H9 (cell line): ENCODE measurements around the gene SDF2L1. TPM values are rescaled to one million over a fixed set of nuclear protein-coding genes. Genes with fewer than 3 reads are reported as not detected.
A peak's percentile ranks its signal among the peaks of the same experiment; 100 is the strongest.

Experiments used
- DNase-seq: peaks from one replicate; pipeline ENCODE4 v3.0.0-alpha.2; 2017
- H2AFZ ChIP-seq: one replicate; pipeline ENCODE4 v1.6.1; 2013; ENCODE audit warnings: mild to moderate bottlenecking, low read length, control low read depth, moderate library complexity
- H2AK5ac ChIP-seq: 2 replicates; pipeline ENCODE4 v1.6.1; 2013; ENCODE audit warnings: low read length, control low read depth, mixed read lengths; ENCODE audit not compliant: insufficient read length
- H2BK120ac ChIP-seq: one replicate; pipeline ENCODE4 v1.6.1; 2013; ENCODE audit warnings: low read depth, mild to moderate bottlenecking, low read length, control low read depth, inconsistent platforms; ENCODE audit not compliant: poor library complexity, severe bottlenecking
- H2BK12ac ChIP-seq: 2 replicates; pipeline ENCODE4 v1.6.1; 2013; ENCODE audit warnings: low read length, control low read depth, mixed read lengths, low read depth; ENCODE audit not compliant: insufficient read length
- H2BK15ac ChIP-seq: 2 replicates; pipeline ENCODE4 v1.6.1; 2013; ENCODE audit warnings: low read depth, low read length, control low read depth
- H2BK20ac ChIP-seq: one replicate; pipeline ENCODE4 v1.6.1; 2013; ENCODE audit warnings: low read depth, mild to moderate bottlenecking, low read length, control low read depth, inconsistent platforms; ENCODE audit not compliant: poor library complexity, severe bottlenecking
- H2BK5ac ChIP-seq: 2 replicates; pipeline ENCODE4 v1.6.1; 2013; ENCODE audit warnings: low read length, control low read depth, mixed read lengths; ENCODE audit not compliant: insufficient read length
- H3K14ac ChIP-seq: 2 replicates; pipeline ENCODE4 v1.6.1; 2013; ENCODE audit warnings: low read length, control low read depth; ENCODE audit not compliant: insufficient read depth
- H3K18ac ChIP-seq: 2 replicates; pipeline ENCODE4 v1.6.1; 2013; ENCODE audit warnings: low read depth, mild to moderate bottlenecking, mixed read lengths, low read length, control low read depth; ENCODE audit not compliant: insufficient read length
- H3K23ac ChIP-seq: 2 replicates; pipeline ENCODE4 v1.6.1; 2013; ENCODE audit warnings: low read length, control low read depth, mixed read lengths, low read depth; ENCODE audit not compliant: insufficient read length
- H3K23me2 ChIP-seq: 2 replicates; pipeline ENCODE4 v1.6.1; 2013; ENCODE audit warnings: low read depth, mild to moderate bottlenecking, mixed read lengths, low read length, control low read depth; ENCODE audit not compliant: insufficient read length, poor library complexity, severe bottlenecking
- H3K27ac ChIP-seq: 2 replicates; pipeline ENCODE4 v1.5.1; 2013; ENCODE audit warnings: low read length, control low read depth, mixed read lengths, low read depth; ENCODE audit not compliant: insufficient read length
- H3K27me3 ChIP-seq: 2 replicates; pipeline ENCODE4 v1.6.1; 2013; ENCODE audit warnings: low read length, control low read depth, inconsistent platforms; ENCODE audit not compliant: insufficient read depth
- H3K4ac ChIP-seq: 2 replicates; pipeline ENCODE4 v1.6.1; 2013; ENCODE audit warnings: low read depth, mild to moderate bottlenecking, control low read depth, inconsistent platforms, low read length, moderate library complexity
- H3K4me1 ChIP-seq: 2 replicates; pipeline ENCODE4 v1.6.1; 2013; ENCODE audit warnings: low read length, control low read depth, inconsistent platforms; ENCODE audit not compliant: insufficient read depth
- H3K4me2 ChIP-seq: 2 replicates; pipeline ENCODE4 v1.6.1; 2013; ENCODE audit warnings: low read length, control low read depth, mixed read lengths; ENCODE audit not compliant: insufficient read length, insufficient read depth
- H3K56ac ChIP-seq: 2 replicates; pipeline ENCODE4 v1.6.1; 2013; ENCODE audit warnings: low read depth, mild to moderate bottlenecking, mixed read lengths, low read length, control low read depth; ENCODE audit not compliant: insufficient read length
- H3K79me1 ChIP-seq: 2 replicates; pipeline ENCODE4 v1.6.1; 2013; ENCODE audit warnings: low read depth, mild to moderate bottlenecking, moderate library complexity, low read length, control low read depth, inconsistent platforms; ENCODE audit not compliant: insufficient read depth, poor library complexity, severe bottlenecking
- H3K79me2 ChIP-seq: 2 replicates; pipeline ENCODE4 v1.6.1; 2013; ENCODE audit warnings: low read length, control low read depth, inconsistent platforms; ENCODE audit not compliant: insufficient read depth
- H3K9ac ChIP-seq: 2 replicates; pipeline ENCODE4 v1.6.1; 2013; ENCODE audit warnings: low read length, control low read depth, mixed read lengths; ENCODE audit not compliant: insufficient read length; ENCODE audit errors: extremely low read depth
- H3K9me3 ChIP-seq: one replicate; pipeline ENCODE4 v1.6.1; 2013; ENCODE audit warnings: low read depth, low read length, inconsistent platforms; ENCODE audit not compliant: control insufficient read depth
- H3T11ph ChIP-seq: one replicate; pipeline ENCODE4 v1.6.1; 2013; ENCODE audit warnings: mild to moderate bottlenecking, low read length, control low read depth, inconsistent platforms
- H4K20me1 ChIP-seq: one replicate; pipeline ENCODE4 v1.6.1; 2013; ENCODE audit not compliant: control insufficient read depth, insufficient read length, insufficient read depth
- H4K5ac ChIP-seq: 2 replicates; pipeline ENCODE4 v1.6.1; 2013; ENCODE audit warnings: low read depth, mild to moderate bottlenecking, mixed read lengths, low read length, control low read depth; ENCODE audit not compliant: insufficient read length
- H4K8ac ChIP-seq: replicated peaks from 2 replicates; pipeline ENCODE4 v1.6.1; 2013; ENCODE audit warnings: low read length, control low read depth, mixed read lengths, low read depth; ENCODE audit not compliant: insufficient read length
- H4K91ac ChIP-seq: 2 replicates; pipeline ENCODE4 v1.6.1; 2013; ENCODE audit warnings: low read depth, mild to moderate bottlenecking, moderate library complexity, mixed read lengths, low read length, control low read depth; ENCODE audit not compliant: insufficient read length
- H3K27ac Mint-ChIP-seq, 3 experiments: 2 replicates in 2 of 3; 3 replicates in 1 of 3; pipeline ENCODE4 v1.8.0; 2020 to 2021; ENCODE audit warnings: mixed read lengths in 3 of 3, mild to moderate bottlenecking in 1 of 3, moderate library complexity in 1 of 3
- H3K27me3 Mint-ChIP-seq: 2 replicates; pipeline ENCODE4 v1.8.0; 2021; ENCODE audit warnings: low read depth, mild to moderate bottlenecking, moderate library complexity, mixed read lengths
- H3K36me3 Mint-ChIP-seq, 3 experiments: 2 replicates in 2 of 3; 3 replicates in 1 of 3; pipeline ENCODE4 v1.8.0; 2020 to 2021; ENCODE audit warnings: low read depth in 3 of 3, mixed read lengths in 3 of 3; ENCODE audit not compliant: insufficient read depth in 1 of 3
- H3K4me1 Mint-ChIP-seq, 2 experiments: 2 replicates each; pipeline ENCODE4 v1.8.0; 2020; ENCODE audit warnings: mixed read lengths in 2 of 2
- H3K4me3 Mint-ChIP-seq, 2 experiments: 2 replicates in 1 of 2; 3 replicates in 1 of 2; pipeline ENCODE4 v1.8.0; 2020 to 2021; ENCODE audit warnings: mild to moderate bottlenecking in 2 of 2, mixed read lengths in 2 of 2, moderate library complexity in 1 of 2
- H3K9me3 Mint-ChIP-seq, 2 experiments: 2 replicates in 1 of 2; 3 replicates in 1 of 2; pipeline ENCODE4 v1.8.0; 2020; ENCODE audit warnings: mild to moderate bottlenecking in 2 of 2, mixed read lengths in 2 of 2, moderate library complexity in 1 of 2
- WGBS: extraction: QIAGEN DNeasy Blood & Tissue Kit; methylation state at CpG from one replicate; pipeline ENCODE4 v1.1.7; 2013; ENCODE audit warnings: missing lambda C conversion rate, low lambda C conversion rate, mixed read lengths; ENCODE audit not compliant: insufficient read length; ENCODE audit errors: extremely low coverage; 5-methylcytosine and 5-hydroxymethylcytosine counted together
- total RNA-seq: library from RNA; stranded (reverse); gene quantifications from 2 replicates; pipeline ENCODE4 v1.2.1, GENCODE V29; 2021
- TF ChIP-seq, protein P1 (sequence below): fragments of 200-600 bp; sonication (generic); conservative IDR thresholded peaks from 3 replicates; pipeline ENCODE4 v1.8.0; 2021; ENCODE audit warnings: antibody characterized with exemption, mild to moderate bottlenecking

The SDF2L1 gene
- total RNA-seq, 1 experiment from 2014 or later, result 36.0 TPM

DNA sequence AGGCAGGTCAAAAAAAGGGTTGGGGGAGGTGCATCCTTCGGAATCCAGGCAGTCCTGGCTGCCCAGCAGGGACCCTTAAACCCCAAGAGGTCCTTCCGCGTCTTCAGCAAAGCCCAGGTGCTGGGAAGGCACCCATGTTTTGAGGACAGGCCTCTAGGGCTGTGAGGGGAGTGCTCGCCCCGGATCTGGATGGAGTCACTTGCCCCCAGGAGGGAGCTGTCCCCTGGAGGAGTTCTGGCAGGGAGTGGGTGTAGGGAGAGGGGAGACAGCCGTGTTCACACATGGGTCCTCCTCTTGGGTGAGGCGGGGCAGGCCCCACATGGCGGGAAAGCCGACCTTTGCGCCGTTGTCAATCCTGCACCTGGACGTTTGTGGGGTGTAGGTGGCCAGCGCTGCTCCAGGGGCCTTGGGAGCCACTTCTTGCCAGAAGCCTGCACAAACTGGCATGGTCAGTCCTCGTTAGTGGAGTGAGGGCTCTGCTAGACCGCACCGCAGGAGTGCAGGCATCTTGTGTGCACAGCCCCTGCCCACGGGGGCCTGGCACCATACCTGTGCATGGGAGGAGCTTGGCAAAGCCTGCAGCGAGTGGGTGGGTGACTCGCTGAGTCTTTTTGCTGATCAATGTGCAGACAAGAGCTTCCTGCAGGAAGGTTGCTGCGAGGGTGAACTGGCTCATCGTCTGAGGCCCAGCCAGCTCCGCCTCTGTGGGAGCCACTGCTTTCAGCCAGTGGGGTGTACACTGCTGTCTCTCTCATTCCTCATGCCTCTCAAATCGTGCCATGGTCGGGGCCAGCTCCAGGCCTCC lies 39.7 kb downstream of the SDF2L1 start:
- H2BK12ac ChIP-seq, result no peak overlapping the region
- H3K23ac ChIP-seq, result no peak overlapping the region
- no peaks in the 10 kb centered on the region for H3K27me3 ChIP-seq
- no peaks in the 10 kb centered on the region for H3K79me1 ChIP-seq
- no peak overlapping the region for H3K4me3 Mint-ChIP-seq
- no peaks in the 10 kb centered on the region for H4K20me1 ChIP-seq
- H3K9ac ChIP-seq, result no peak overlapping the region
- H3K79me2 ChIP-seq, result no peaks in the 10 kb centered on the region
- H3K27ac ChIP-seq, result no peak overlapping the region
- 0 out of 4 replicates have a peak, but pooled peaks cover 0 to 3% of the 10 kb centered on the region in 2 experiments for H3K4me1 Mint-ChIP-seq
- no peak overlapping the region for H2BK5ac ChIP-seq
- H4K91ac ChIP-seq, result no peak overlapping the region
- no CpG with 5 or more reads among the region's 24 CpGs for WGBS
- no peak overlapping the region for H2BK120ac ChIP-seq
- H2BK15ac ChIP-seq, result no peak overlapping the region
- no peaks in the 10 kb centered on the region for H3K9me3 ChIP-seq
- H3T11ph ChIP-seq, result no peak overlapping the region
- H2BK20ac ChIP-seq, result no peak overlapping the region
- no peak overlapping the region for H3K18ac ChIP-seq
- H3K4ac ChIP-seq, result no peak overlapping the region
- H3K27ac Mint-ChIP-seq, result peak overlapping the region in 2 of 3 experiments; percentile 28 to 44; a peak in 1 of 7 replicates
- H3K9me3 Mint-ChIP-seq, result peaks cover 5 to 10% of the 10 kb centered on the region in 2 experiments; a peak in 1 of 5 replicates
- H3K27me3 Mint-ChIP-seq, result no peaks in the 10 kb centered on the region
- DNase-seq, result no peak
- no peak overlapping the region for H3K56ac ChIP-seq
- H3K36me3 Mint-ChIP-seq, result peaks cover 21 to 42% (median 32%) of the 10 kb centered on the region in 3 experiments
- no peaks in the 10 kb centered on the region for H3K23me2 ChIP-seq
- no peak overlapping the region for H4K8ac ChIP-seq
- no peak overlapping the region for H3K14ac ChIP-seq
- no peak overlapping the region for H2AFZ ChIP-seq
- no peak overlapping the region for H3K4me2 ChIP-seq
- TF ChIP-seq, protein P1, sequence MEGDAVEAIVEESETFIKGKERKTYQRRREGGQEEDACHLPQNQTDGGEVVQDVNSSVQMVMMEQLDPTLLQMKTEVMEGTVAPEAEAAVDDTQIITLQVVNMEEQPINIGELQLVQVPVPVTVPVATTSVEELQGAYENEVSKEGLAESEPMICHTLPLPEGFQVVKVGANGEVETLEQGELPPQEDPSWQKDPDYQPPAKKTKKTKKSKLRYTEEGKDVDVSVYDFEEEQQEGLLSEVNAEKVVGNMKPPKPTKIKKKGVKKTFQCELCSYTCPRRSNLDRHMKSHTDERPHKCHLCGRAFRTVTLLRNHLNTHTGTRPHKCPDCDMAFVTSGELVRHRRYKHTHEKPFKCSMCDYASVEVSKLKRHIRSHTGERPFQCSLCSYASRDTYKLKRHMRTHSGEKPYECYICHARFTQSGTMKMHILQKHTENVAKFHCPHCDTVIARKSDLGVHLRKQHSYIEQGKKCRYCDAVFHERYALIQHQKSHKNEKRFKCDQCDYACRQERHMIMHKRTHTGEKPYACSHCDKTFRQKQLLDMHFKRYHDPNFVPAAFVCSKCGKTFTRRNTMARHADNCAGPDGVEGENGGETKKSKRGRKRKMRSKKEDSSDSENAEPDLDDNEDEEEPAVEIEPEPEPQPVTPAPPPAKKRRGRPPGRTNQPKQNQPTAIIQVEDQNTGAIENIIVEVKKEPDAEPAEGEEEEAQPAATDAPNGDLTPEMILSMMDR, result no peak
- no peak overlapping the region for H4K5ac ChIP-seq
- H2AK5ac ChIP-seq, result no peak overlapping the region
- no peaks in the 10 kb centered on the region for H3K4me1 ChIP-seq
